ENCODE data around the gene EFEMP2.

The EFEMP2 gene

GRCh38 chr11:65859095-65859811 is 13.3 kb downstream of the EFEMP2 start:
- Histone ChIP-seq H4K20me1 (ENCODE audit: insufficient read depth) (peaks cover 10% of the 10 kb centered on the region), H3K9ac (peak overlapping the region; percentile 81), H3K4me2 (peak overlapping the region; percentile 87), H3K36me3 (ENCODE audit: insufficient read depth) (peaks cover 13% of the 10 kb centered on the region; the same call in 1 of the 2 replicates), H3K4me1 (ENCODE audit: low read depth, poor library complexity, severe bottlenecking) (peaks cover 34% of the 10 kb centered on the region), H3K27me3 (ENCODE audit: insufficient read depth, low read depth) (no peaks in the 10 kb centered on the region), H2AFZ (ENCODE audit: low read depth) (peak overlapping the region; percentile 55; the same call in 1 of the 2 replicates), H3K27ac (peak overlapping the region; percentile 82), H3K4me3 (IDR thresholded peaks at IDR 0.05; ENCODE audit: insufficient read depth, low read depth, low read length) (no peak overlapping the region), H3K79me2 (ENCODE audit: insufficient read depth, low read depth) (peaks cover 58% of the 10 kb centered on the region)
- TF ChIP-seq CTCF (conservative IDR thresholded peaks at IDR 0.05; ENCODE audit: low read depth, low read length): no peak

GRCh38 chr11:65858681-65859087 is 13.9 kb downstream of the EFEMP2 start:
- Histone ChIP-seq H4K20me1 (ENCODE audit: insufficient read depth) (peaks cover 10% of the 10 kb centered on the region), H3K27me3 (ENCODE audit: insufficient read depth, low read depth) (no peaks in the 10 kb centered on the region), H3K4me2 (peak overlapping the region; percentile 87), H2AFZ (ENCODE audit: low read depth) (peak overlapping the region; percentile 55), H3K9ac (peak overlapping the region; percentile 6; the same call in 1 of the 2 replicates), H3K79me2 (ENCODE audit: insufficient read depth, low read depth) (peaks cover 58% of the 10 kb centered on the region), H3K4me3 (IDR thresholded peaks at IDR 0.05; ENCODE audit: insufficient read depth, low read depth, low read length) (no peak overlapping the region), H3K36me3 (ENCODE audit: insufficient read depth) (peaks cover 13% of the 10 kb centered on the region; the same call in 1 of the 2 replicates), H3K27ac (peak overlapping the region; percentile 40; the same call in 1 of the 2 replicates), H3K4me1 (ENCODE audit: low read depth, poor library complexity, severe bottlenecking) (peaks cover 34% of the 10 kb centered on the region)
- TF ChIP-seq CTCF (conservative IDR thresholded peaks at IDR 0.05; ENCODE audit: low read depth, low read length): no peak

GRCh38 chr11:65857853-65858680 is 14.5 kb downstream of the EFEMP2 start, which contains the start of gene CFL1:
Gene CFL1 (minus strand): TSS chr11:65858180. CDS start chr11:65858099, 81 bp downstream.
- Histone ChIP-seq H2AFZ (ENCODE audit: low read depth) (peak within 1 kb of the TSS; percentile 55), H3K27me3 (ENCODE audit: insufficient read depth, low read depth) (no peaks in the 10 kb centered on the region), H3K4me3 (IDR thresholded peaks at IDR 0.05; ENCODE audit: insufficient read depth, low read depth, low read length) (no peak within 1 kb of the TSS), H3K36me3 (ENCODE audit: insufficient read depth) (peaks cover 13% of the 10 kb centered on the region; the same call in 1 of the 2 replicates), H3K4me1 (ENCODE audit: low read depth, poor library complexity, severe bottlenecking) (peaks cover 34% of the 10 kb centered on the region), H3K27ac (peak within 1 kb of the TSS; percentile 65), H3K4me2 (peak within 1 kb of the TSS; percentile 98), H4K20me1 (ENCODE audit: insufficient read depth) (peaks cover 10% of the 10 kb centered on the region), H3K9ac (peak within 1 kb of the TSS; percentile 69), H3K79me2 (ENCODE audit: insufficient read depth, low read depth) (peaks cover 58% of the 10 kb centered on the region)
- no peak for TF ChIP-seq CTCF (conservative IDR thresholded peaks at IDR 0.05; ENCODE audit: low read depth, low read length)

- peaks cover 54% of the 10 kb centered on the region for H3K79me2 ChIP-seq (ENCODE audit: insufficient read depth, low read depth)
- peak overlapping the region; percentile 65 for H3K27ac ChIP-seq
- peaks cover 10% of the 10 kb centered on the region for H4K20me1 ChIP-seq (ENCODE audit: insufficient read depth)
- no peak for TF ChIP-seq CTCF (conservative IDR thresholded peaks at IDR 0.05; ENCODE audit: low read depth, low read length)
- H3K4me1 ChIP-seq (ENCODE audit: low read depth, poor library complexity, severe bottlenecking): peaks cover 29% of the 10 kb centered on the region
- peak overlapping the region; percentile 69 for H3K9ac ChIP-seq
- no peak overlapping the region for H3K4me3 ChIP-seq (IDR thresholded peaks at IDR 0.05; ENCODE audit: insufficient read depth, low read depth, low read length)
- H2AFZ ChIP-seq (ENCODE audit: low read depth): no peak overlapping the region
- H3K27me3 ChIP-seq (ENCODE audit: insufficient read depth, low read depth): no peaks in the 10 kb centered on the region
- peaks cover 13% of the 10 kb centered on the region; the same call in 1 of the 2 replicates for H3K36me3 ChIP-seq (ENCODE audit: insufficient read depth)
- H3K4me2 ChIP-seq: peak overlapping the region; percentile 98; the same call in 1 of the 2 replicates
Observed at GRCh38 chr11:65857500-65857852, 15.1 kb downstream of the EFEMP2 start.
